ENCODE results near the gene ADAM12. TPM values are rescaled to one million over a fixed set of nuclear protein-coding genes. Genes with fewer than 3 reads are reported as not detected.
"Not testable (repeated sequence)": the region's sequence is repeated elsewhere in the genome, so short reads cannot be mapped to it uniquely, and the experiment has no call there.

ADAM12 gene
- total RNA-seq, 2 donors from 2014 or later = under 0.01 to 0.52 TPM

GRCh38 chr10:126058104-126058503, 330.2 kb downstream of the ADAM12 start:
- Histone ChIP-seq H3K27ac (no peak overlapping the region), H3K9me3 (no peaks in the 10 kb centered on the region), H3K4me1 (peaks cover 11% of the 10 kb centered on the region), H3K4me3 (no peak overlapping the region), H3K27me3 (no peaks in the 10 kb centered on the region), H3K36me3 (replicated peaks in 1 of 2; ENCODE audit: insufficient read depth in 1 of 2, low read depth in 2 of 2) (no peaks in the 10 kb centered on the region)
- DNase-seq (no peak), ATAC-seq (no peak)
- TF ChIP-seq CTCF (IDR thresholded peaks at IDR 0.05) (no peak), POLR2A (IDR thresholded peaks at IDR 0.05) (no peak)
- intact Hi-C loops (cut with DNase I) = no loop called here
- WGBS, 2 donors = 28 to 37% methylated on average over 6 of the region's 6 CpGs

GRCh38 chr10:126057494-126057893, 330.8 kb downstream of the ADAM12 start:
- no peak for ATAC-seq
- no peaks in the 10 kb centered on the region for H3K27me3 ChIP-seq
- H3K4me1 ChIP-seq = peaks cover 6% of the 10 kb centered on the region
- 54 to 58% methylated on average over 3 to 8 of the region's 8 CpGs for WGBS, 2 donors
- H3K4me3 ChIP-seq = no peak overlapping the region
- no peaks in the 10 kb centered on the region for H3K36me3 ChIP-seq (replicated peaks in 1 of 2; ENCODE audit: insufficient read depth in 1 of 2, low read depth in 2 of 2)
- no peak for TF ChIP-seq POLR2A (IDR thresholded peaks at IDR 0.05)
- no peak for TF ChIP-seq CTCF (IDR thresholded peaks at IDR 0.05)
- H3K9me3 ChIP-seq = no peaks in the 10 kb centered on the region
- no peak overlapping the region for H3K27ac ChIP-seq
- intact Hi-C loops (cut with DNase I) = no loop called here
- DNase-seq = no peak

- Histone ChIP-seq H3K9me3 (no peaks in the 10 kb centered on the region), H3K36me3 (replicated peaks in 1 of 2; ENCODE audit: insufficient read depth in 1 of 2, low read depth in 2 of 2) (no peaks in the 10 kb centered on the region), H3K4me1 (no peaks in the 10 kb centered on the region), H3K27me3 (no peaks in the 10 kb centered on the region), H3K27ac (no peak overlapping the region), H3K4me3 (no peak overlapping the region)
- WGBS, 2 donors = 88 to 90% methylated on average over 6 of the region's 6 CpGs
- intact Hi-C loops (cut with DNase I) = no loop called here
- TF ChIP-seq POLR2A (IDR thresholded peaks at IDR 0.05) = no peak
- ATAC-seq (no peak), DNase-seq (no peak)
These were observed 334.1 kb downstream of the ADAM12 start for GRCh38 chr10:126054191-126054590.

GRCh38 chr10:126052171-126052570, 336.1 kb downstream of the ADAM12 start:
- no peaks in the 10 kb centered on the region for H3K4me1 ChIP-seq
- H3K4me3 ChIP-seq = no peak overlapping the region
- WGBS, 2 donors = 75 to 81% methylated on average over 2 of the region's 2 CpGs
- DNase-seq (no peak), ATAC-seq (no peak)
- no peak overlapping the region for H3K27ac ChIP-seq
- H3K27me3 ChIP-seq = no peaks in the 10 kb centered on the region
- intact Hi-C loops (cut with DNase I) = no loop called here
- no peak for TF ChIP-seq POLR2A (IDR thresholded peaks at IDR 0.05)
- TF ChIP-seq CTCF (IDR thresholded peaks at IDR 0.05) = no peak
- H3K9me3 ChIP-seq = no peaks in the 10 kb centered on the region
- no peaks in the 10 kb centered on the region for H3K36me3 ChIP-seq (replicated peaks in 1 of 2; ENCODE audit: insufficient read depth in 1 of 2, low read depth in 2 of 2)

- Histone ChIP-seq H3K9me3 (no peaks in the 10 kb centered on the region), H3K36me3 (replicated peaks in 1 of 2; ENCODE audit: insufficient read depth in 1 of 2, low read depth in 2 of 2) (no peaks in the 10 kb centered on the region), H3K4me3 (no peak overlapping the region), H3K4me1 (no peaks in the 10 kb centered on the region), H3K27me3 (no peaks in the 10 kb centered on the region), H3K27ac (no peak overlapping the region)
- intact Hi-C loops (cut with DNase I) = no loop called here
- TF ChIP-seq CTCF (IDR thresholded peaks at IDR 0.05) (no peak), POLR2A (IDR thresholded peaks at IDR 0.05) (no peak)
- ATAC-seq = peak; percentile 30
- 57 to 75% methylated on average over 13 of the region's 13 CpGs for WGBS, 2 donors
- DNase-seq = peak in 1 of 4 donors; percentile 25
These were observed 338.2 kb downstream of the ADAM12 start for GRCh38 chr10:126049759-126050700.

GRCh38 chr10:126047749-126048148, 340.5 kb downstream of the ADAM12 start:
- ATAC-seq, H3K4me3 ChIP-seq, H3K27ac ChIP-seq: not testable (repeated sequence)

More at GRCh38 chr10:126047749-126048148, 340.5 kb downstream of the ADAM12 start:
- H3K27me3 ChIP-seq; DNase-seq; intact Hi-C loops (cut with DNase I); H3K9me3 ChIP-seq; H3K36me3 ChIP-seq (replicated peaks in 1 of 2; ENCODE audit: insufficient read depth in 1 of 2, low read depth in 2 of 2); H3K4me1 ChIP-seq: not testable (repeated sequence)
- 52 to 60% methylated on average over 1 of the region's 1 CpG for whole genome bisulfite sequencing, 2 donors
